ENCODE data around the gene GAB1.

The GAB1 gene

DNA sequence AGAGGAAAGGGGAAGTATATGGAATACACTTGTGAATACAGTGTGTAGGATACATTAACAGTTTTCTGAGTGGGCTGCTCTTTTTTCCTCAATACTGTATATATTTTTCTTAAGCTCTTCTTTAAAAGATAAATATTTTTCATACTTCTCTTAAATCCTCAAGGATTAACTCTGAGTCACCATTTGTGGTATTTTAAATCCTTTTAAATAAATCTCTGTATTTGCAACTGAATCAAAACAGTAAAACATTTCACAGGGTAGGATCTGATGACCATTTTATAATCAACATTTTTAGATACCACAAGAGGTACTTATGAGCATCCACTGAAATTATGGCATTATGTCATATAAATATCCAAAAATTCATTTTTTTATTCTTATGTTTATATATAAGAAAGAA lies 87.6 kb downstream of the GAB1 start:
- DNase-seq, result no peak

DNA sequence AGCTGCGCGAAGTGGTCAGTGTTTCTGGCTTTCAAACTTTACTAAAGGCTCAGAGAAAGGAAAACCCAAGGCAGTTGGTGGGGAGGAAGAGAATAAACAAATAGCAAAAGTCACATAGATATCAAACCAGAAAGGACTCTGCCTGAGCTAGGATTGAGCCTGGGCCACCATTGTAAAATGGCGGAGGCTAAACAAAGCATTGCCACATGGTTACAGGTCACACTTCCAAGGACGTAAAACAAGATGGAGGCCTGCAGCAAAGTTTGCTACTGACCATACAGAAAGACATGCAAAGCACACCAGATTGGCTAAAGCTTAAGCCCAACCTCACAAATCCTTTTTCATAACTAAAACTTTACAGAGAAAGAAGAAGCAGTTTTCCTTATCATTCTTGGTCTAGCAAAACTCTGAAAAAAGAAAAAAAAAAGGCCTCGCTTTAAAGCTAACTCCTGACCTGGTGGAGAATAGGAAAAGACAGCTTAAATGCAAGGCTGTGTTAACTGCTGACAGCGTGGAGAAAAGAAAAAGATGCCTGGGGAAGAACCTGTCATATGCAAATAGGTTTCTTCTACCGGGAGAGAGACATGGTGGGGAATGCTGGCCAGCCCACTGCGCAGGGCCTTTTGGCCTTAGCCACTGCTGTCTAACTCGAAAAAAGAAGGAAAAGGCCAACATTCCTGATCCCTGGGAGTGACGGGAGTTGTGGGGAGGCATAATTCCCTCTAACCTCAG lies 95.0 kb downstream of the GAB1 start:
- DNase-seq, result no peak

DNA sequence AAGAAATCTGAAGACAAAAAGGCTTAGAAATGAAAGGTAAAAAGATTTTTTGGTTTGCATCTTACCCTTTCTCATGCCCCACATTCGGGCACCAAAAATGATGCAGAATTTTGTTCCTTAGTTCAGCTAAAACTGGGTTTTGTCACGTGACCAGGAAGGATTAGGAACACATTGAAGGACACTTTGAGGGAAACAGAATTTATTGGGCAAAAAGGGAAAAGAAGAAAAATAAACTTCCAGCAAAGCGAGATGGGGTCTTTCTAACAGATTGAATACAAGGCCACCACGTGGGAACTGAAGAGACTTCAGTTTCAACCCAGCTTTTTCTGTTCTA lies 95.5 kb downstream of the GAB1 start:
- no peak for DNase-seq

DNA sequence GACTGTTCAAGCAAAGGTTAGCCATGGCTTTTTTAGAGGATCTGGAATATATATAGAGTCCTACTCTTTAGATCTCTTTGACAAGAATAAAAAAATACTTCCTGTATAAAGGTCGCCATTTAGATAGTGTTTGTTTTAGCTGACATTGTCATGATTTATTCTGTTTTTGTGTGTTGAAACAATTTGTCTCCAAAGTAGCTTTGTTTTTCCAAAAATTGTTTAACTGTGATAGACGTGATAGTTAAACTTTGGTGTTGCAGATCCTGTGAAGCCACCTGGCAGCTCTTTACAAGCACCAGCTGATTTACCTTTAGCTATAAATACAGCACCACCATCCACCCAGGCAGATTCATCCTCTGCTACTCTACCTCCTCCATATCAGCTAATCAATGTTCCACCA lies 96.6 kb downstream of the GAB1 start:
- DNase-seq, result no peak

DNA sequence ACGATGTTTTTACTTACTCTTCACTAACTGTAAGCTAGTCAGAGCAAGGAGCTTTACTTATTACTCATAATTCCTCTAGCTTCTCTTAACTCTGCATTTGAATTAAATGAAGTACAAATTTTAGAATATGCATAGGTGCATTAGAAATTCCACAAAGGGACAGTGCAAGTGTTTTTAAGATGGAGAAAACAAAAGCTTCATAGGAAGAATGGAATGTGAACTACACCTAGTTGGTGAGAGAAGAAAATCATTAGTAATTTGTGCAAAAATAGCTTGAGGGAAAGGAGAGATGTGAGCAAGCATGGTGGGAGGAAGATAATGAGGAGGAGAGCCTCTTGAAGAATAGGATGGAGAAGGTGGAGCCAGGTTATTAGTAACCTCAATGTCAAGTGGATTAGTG lies 99.3 kb downstream of the GAB1 start:
- DNase-seq, result no peak

DNA sequence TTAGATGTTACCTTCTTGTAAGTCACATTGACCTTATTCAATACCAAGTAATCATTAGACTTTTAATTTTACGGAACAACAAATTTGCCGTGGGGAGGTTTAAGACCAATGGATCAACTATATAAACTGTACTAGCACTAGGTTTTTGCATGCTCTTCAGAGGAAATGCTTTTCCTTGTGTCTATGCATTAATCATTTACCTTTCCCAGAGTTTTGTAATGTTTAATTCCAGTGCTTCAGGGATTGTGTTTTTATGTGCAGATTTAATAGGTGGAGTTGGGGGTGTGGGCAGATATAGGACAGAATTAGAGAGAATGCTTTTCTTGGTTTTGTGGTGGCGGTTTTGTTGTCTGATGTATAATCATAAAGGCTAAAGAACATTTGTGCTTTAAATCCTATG lies 100.8 kb downstream of the GAB1 start:
- DNase-seq, result no peak

DNA sequence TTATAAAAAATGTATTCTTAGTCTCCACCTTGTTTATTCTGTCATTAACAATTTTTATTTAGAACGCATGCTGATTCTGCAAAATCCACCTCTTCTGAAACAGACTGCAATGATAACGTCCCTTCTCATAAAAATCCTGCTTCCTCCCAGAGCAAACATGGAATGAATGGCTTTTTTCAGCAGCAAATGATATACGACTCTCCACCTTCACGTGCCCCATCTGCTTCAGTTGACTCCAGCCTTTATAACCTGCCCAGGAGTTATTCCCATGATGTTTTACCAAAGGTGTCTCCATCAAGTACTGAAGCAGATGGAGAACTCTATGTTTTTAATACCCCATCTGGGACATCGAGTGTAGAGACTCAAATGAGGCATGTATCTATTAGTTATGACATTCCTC lies 101.3 kb downstream of the GAB1 start:
- DNase-seq, result no peak

DNA sequence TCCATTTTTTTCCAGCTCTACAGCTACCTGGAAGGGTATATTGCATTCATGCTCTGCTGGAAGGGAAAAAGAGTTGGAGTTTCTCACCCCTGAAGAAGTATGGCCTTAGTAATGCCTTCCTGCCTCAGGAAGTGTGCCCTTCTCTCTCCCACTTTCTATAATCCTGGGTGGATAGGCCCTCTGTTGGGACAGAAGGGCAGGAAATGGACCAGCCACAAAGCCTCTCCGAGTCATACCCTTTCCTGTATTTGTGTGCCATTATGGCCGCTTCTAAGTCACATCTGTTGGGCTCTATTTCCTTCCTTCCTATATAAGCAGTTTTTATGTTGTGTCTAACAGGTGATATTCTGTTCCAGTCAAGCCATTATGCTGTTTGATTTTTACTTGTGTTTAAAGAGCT lies 102.0 kb downstream of the GAB1 start:
- no peak for DNase-seq

DNA sequence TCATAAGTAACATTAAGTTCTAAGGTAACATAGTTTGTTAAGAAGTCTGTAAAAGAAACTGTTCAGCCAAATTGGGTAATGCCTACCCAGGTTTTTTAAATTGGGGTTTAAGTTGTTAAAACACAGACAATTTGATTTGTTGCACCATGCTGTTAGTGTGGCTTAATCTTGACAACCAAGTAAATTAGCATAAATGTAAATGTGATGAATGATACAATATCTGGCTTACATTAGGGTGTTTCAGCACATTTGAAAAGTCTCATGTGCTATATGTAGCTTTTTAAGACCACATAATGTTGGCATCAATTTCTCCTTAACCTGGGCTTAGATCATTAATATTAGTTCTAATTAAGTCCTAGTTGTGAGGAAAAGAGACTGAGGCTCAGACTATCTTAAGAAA lies 104.4 kb downstream of the GAB1 start:
- no peak for DNase-seq

DNA sequence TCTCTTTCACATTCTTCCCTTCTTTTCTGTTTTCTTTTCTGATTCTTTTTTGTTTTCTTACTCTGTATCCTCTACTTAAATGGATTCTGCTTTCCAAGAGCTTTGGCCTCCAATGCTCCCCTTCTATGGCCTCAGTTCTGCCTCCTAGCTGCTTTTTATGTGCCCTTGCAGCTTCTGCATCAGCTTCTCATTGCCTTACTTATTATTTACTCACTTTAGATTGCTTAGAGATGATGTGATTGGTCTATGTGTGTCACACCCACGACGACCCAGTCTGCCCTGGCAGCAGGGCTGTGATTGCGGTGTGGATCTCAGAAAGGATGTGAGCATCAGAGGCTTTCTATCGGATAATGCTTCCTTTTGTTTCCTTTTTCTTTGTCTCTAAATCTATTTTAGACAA lies 105.0 kb downstream of the GAB1 start:
- peak; percentile 51 for DNase-seq

DNA sequence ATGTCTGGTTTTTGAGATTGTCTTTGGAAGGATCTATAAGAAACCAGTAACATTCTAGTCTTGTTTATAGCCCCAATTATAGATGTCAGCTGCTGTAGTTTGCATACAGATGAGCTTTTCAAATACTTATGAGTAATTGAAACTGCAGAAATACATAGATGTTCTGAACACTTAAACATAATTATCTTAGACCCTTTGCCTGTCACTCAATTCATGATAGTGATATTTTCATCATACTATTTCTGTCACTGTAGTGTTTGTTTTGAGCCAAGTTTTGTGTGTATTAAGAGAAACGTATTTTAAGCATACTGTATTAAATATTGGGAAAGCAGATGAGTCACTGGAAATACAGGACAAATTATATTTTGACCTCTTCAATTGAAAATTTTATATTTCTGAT lies 107.1 kb downstream of the GAB1 start:
- no peak for DNase-seq

DNA sequence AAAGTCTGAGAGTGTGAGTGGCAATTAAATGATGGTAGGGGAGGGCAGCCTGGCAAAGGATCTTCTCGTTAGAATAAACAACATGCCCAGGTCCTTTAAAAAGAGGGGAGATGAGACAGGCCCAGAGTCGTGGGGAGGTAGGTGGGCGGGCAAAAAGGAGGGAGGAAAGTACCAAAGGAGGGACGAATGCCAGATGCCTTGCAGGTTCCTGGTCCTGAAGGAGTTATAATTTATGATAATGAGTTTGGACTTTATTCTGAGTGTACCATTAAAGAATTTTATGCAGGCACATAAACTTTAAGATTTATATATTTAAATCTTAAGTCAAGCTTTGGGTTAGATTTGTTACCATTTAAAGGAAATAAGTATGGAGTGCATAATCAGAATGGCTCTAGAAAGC lies 114.5 kb downstream of the GAB1 start:
- no peak for DNase-seq

DNA sequence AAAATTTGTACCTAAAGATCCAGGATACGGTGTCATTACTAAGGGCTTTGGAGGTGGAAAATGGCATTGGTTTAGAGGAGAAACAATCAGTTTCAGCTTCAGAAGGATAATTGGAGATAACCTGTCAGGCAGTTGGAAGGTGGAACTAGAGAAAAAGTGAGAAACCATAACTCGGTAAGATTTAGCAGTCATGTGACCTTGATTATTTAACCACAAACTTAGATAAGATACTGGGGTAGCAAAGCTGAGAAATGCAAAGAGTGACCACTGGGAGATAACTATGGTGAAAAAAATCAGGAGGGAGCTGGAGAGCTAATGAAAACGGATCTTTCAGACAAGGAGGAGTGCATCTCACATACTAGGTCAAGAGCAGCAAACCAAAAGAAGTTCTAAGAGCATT lies 118.5 kb downstream of the GAB1 start:
- DNase-seq, result no peak

DNA sequence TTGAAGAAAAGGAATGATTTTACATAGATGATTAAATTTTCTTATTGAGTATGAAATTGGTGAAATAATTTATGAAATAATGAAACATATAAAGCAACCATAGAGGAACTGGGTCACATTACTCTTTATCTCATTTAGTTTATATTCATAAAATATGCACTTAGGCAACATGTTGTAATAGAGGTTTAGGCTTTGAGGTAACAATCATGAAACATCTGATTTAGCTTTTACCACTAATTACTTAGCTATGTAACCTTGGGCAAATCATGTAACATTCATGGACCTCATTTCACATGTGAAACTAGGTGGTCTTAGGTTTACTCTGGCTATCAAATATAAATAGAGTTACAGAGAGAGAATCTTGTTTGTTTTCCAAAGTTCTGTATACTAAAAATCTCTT lies 122.3 kb downstream of the GAB1 start:
- no peak for DNase-seq

DNA sequence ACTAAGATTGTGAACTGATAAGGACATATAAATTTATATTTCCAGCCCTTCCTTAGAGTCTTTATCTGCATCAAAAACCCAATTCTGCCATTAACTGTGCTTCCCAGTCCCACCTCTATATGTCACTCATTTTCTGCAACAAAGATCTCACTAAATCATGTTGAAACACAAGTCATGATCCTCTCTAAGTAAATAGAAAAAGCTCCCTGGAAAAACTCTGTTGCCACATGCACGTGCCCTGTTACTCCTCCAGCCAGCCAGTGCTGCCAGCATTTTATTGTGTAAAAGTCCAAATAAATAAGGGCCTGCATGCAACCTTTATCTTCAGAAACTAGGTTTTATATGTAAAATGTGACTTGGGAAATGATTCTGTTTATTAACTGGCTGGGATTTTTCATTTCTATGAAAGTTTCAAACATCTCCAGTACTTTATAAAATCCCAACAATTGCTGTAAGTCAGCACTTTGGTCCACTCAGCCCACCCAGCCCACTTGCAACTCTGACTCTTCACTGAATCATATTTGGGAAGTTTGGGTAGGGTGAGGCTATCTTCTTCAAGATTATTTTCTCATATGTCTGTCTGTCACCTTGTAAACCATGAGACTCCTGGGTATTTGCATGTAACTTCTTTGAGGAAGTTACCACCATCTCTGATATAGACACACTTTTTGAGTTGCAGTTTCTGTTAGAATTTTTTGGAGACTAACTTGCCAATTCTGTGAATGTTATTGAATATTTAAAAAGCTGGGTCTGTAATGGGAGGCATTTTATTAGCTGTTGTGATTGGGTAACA lies 136.9 kb downstream of the GAB1 start:
- no peak for DNase-seq

DNA sequence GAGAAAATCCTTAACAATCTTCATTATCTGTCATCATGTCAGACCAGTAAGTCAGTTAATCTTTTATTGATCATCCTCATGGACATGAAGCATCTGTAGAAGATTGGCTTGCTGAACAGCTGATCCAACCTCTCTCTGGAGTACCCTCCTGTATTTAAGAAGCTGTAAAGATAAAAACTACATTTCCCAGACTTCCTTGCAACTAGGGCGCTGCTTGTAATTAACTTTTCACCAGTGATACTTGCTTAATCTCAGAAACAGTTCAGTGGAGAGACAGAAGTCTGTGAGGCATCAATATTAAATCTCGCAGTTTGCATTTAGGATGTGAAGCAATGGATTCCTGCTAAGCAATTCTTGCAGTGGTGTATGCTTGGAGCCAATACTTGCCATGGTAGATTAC lies 140.8 kb downstream of the GAB1 start:
- no peak for DNase-seq

DNA sequence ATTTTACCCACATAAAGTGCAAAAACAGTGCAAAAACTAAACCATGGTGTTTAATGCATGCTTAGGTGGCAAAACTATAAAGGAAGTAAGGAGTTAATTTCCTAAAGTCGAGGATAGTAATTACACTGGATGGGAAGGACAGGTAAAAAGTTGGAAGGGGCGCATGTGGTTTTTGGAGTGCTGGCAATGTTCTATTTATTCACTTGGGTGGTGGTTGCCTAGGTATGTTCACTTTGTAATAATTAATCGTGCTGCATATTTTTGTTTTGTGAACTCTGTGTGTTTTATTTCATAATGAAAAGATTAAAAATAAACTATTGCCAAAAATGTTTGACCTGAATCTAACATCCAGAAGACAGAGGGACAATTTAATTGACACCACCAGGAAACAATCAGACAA lies 144.7 kb downstream of the GAB1 start:
- DNase-seq, result no peak

DNA sequence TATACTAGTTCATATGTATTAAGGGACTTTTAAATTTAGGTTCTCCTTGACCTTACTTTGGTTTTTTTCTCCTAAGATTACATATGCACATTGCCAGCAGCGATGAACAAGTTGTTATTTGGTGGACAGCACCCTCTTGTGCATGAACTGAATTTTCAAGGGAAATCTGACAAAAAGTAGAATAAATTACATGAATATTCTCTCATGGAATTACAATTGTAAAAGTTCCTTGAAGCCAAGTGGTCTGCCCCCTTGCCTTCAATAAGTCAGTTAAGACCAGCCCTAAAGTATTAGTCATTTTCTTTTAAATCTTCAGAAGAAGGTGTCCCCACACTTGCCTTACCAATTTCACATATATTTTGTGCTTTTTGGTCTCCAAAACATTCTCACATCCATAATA lies 146.2 kb downstream of the GAB1 start:
- DNase-seq, result peak; percentile 81

DNA sequence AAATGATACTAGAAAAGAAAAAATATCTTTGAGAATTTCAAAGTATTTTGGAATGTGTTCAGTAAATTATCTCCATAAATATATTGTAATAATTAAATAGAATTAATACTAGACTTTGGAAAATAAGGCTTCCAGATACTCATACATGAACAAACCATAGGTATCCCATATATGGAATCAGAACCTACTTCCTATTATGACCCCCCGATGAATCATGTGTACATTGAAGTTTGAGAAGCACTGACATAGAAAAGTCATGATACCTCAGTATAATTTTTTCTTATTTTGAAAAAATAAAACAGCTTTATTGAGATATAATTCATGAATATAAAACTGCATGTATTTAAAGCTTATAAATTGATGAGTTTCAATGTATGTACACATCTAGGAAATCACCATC lies 149.6 kb downstream of the GAB1 start:
- no peak for DNase-seq

DNA sequence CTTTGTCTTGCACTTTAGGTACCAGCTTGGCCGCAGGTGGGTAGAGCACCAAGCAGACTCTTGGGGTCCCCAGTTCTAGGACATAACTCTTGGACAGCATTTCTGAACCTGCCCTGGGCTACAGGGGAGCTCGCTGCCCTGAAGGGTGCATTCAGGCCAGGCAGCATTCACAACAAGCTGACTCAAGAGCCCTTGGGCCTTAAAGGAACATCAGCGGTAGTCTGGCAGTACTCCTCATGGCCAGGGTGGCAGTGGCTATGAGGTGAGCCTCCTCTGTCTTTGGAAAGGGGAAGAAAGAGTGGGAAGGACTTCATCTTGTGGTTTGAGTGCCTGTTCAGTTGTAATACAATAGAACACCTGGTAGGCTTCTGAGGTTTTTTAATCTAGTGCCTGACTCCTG lies 152.0 kb downstream of the GAB1 start:
- no peak for DNase-seq

DNA sequence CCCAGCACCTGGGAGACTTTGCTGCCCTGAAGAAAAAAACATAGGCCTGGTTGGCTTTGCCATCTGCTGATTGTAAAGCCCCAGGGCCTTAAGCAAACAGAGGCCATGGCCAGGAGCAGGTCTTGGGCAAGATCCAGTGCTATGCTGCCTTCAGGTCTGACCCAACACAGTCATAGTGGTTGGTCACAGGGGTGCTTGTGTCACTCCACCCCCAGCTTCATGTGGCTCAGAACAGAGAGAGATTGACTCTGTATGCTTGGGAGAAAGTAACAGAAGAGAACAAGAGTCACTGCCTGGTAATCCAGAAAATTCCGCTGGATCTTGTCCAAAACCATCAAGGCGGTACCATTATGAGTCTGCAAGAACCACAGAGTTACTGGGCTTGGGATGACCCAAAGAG lies 152.4 kb downstream of the GAB1 start:
- no peak for DNase-seq

DNA sequence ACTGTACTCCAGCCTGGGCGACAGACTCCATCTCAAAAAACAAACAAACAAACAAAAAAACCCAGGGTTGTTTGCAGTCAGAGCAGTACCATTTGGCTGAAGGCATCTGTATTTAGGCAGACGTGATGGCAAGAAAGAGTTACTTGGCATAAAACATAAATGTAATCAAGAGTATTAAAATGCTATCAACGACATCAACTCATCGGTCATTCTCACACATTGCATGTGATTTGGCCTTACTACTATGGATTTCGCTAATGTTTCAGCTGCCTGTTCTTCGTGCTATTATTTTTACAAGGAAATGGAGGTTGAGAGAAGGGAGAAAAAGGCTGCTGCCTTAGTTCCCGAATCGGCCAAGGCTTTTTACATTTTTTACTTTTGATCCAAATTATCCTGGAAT lies 161.3 kb downstream of the GAB1 start:
- no peak for DNase-seq

DNA sequence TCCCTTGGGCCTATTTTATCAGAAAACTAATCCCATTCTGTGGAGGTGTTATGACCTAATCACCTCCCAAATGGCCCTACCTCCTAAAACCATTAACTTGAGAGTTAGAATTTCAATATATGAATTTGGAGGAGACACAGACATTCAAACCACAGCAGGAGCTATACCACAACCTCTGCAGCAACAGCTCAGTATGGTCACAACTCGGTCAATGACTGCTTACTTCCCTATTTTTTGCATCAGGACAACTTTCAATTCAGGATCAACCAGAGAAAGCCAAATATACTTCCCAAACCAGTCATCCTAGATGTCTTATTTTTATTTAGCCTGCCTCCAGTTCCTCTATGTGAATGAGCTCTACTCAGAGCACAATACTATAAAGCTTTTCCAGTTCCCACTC lies 165.6 kb downstream of the GAB1 start:
- no peak for DNase-seq

DNA sequence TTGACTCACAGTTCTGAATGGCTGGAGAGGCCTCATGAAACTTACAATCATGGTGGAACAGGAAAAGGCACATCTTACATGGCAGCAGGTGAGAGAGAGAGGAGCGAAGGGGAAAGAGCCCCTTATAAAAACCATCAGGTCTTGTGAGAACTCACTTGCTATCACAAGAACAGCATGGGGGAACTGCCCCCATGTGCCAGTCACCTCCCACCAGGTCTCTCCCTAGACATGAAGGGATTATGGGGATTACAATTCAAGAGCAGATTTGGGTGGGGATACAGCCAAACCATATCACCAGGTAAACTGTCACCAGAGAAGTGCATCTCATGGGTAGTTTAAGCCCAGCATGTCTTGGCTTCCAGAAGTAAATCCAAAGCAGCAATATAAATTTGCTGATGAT lies 169.4 kb downstream of the GAB1 start:
- DNase-seq, result no peak

DNA sequence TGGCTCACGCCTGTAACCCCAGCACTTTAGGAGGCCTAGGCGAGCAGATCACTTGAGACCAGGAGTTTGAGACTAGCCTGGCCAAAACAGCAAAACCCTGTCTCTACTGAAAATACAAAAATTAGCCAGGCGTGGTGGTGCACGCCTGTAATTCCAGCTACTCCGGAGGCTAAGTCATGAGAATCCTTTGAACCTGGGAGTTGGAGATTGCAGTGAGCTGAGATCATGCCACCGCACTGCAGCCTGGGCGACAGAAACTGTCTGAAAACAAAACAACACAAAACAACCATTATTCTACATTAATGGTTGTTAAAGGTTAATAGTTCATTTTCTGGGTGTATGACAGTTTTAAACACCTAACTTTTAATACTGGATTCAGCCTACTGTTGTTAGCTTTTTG lies 175.2 kb downstream of the GAB1 start:
- no peak for DNase-seq

All from midbrain (tissue), 1 donor.